Prostate gland (tissue), 2 donors: Measurements from ENCODE around the gene LPP. TPM values are rescaled to one million over a fixed set of nuclear protein-coding genes. Genes with fewer than 3 reads are reported as not detected.

Experiments used
- DNase-seq: peaks from one replicate; pipeline ENCODE4 v3.0.0-alpha.2; 2019; ENCODE audit warnings: low spot score
- H3K27ac ChIP-seq, 2 donors: fragments of 200-600 bp; sonication (generic); 2 replicates each; pipeline ENCODE4 v1.5.1; 2017 to 2019
- H3K27me3 ChIP-seq: fragments of 200-600 bp; sonication (generic); replicated peaks from 2 replicates; pipeline ENCODE4 v1.5.1; 2019; ENCODE audit not compliant: insufficient read depth
- H3K36me3 ChIP-seq, 2 donors: fragments of 200-600 bp; sonication (generic); 1 replicate in 1 of 2; 2 replicates in 1 of 2; pipeline versions ENCODE4 v1.5.1 to v1.8.1; 2017 to 2019
- H3K4me1 ChIP-seq: fragments of 200-600 bp; sonication (generic); replicated peaks from 2 replicates; pipeline ENCODE4 v1.5.1; 2019
- H3K4me3 ChIP-seq, 2 donors: fragments of 200-600 bp; sonication (generic); 2 replicates each; pipeline ENCODE4 v1.5.1; 2017 to 2019
- H3K9me3 ChIP-seq: fragments of 200-600 bp; sonication (generic); 2 replicates; pipeline ENCODE4 v1.5.1; 2017
- POLR2A ChIP-seq: fragments of 450-650 bp; IDR thresholded peaks from one replicate; pipeline ENCODE4 v1.6.1; 2016; ENCODE audit warnings: antibody characterized with exemption, mild to moderate bottlenecking
- POLR2AphosphoS5 ChIP-seq: sonication (generic); formaldehyde crosslinking; IDR thresholded peaks from one replicate; pipeline ENCODE4 v1.6.1; 2017; ENCODE audit warnings: antibody characterized with exemption
- WGBS: methylation state at CpG from one replicate; pipeline ENCODE4 v1.1.5; 2018; 5-methylcytosine and 5-hydroxymethylcytosine counted together
- intact Hi-C: fragments of 100-400 bp; cut with DNase I; formaldehyde crosslinking; loops from one replicate; pipeline ENCODE4 v1.14.2; 2022
- total RNA-seq, 2 donors: library from RNA; depleted of rRNA; stranded (reverse); fragments of >200 nt; gene quantifications; one replicate each; pipeline ENCODE4 v1.1.0, GENCODE V29; 2016
- TF ChIP-seq, protein P1 (sequence below), 4 experiments: fragments of 200-600 bp in 2 of 4; fragments of 450-650 bp in 2 of 4; sonication (generic) in 2 of 4; IDR thresholded peaks; 1 replicate in 3 of 4; 2 replicates in 1 of 4; pipeline ENCODE4 v1.5.1; 2016 to 2019; ENCODE audit warnings: antibody characterized with exemption in 4 of 4, mild to moderate bottlenecking in 2 of 4, moderate library complexity in 2 of 4

Gene LPP
- total RNA-seq, 2 donors from 2014 or later = 219 to 248 TPM

- Histone ChIP-seq H3K27ac (peak overlapping the region; percentile 91 to 93), H3K36me3 (no peaks in the 10 kb centered on the region), H3K4me3 (peak overlapping the region; percentile 59 to 81), H3K4me1 (peaks cover 9% of the 10 kb centered on the region), H3K27me3 (no peaks in the 10 kb centered on the region), H3K9me3 (no peaks in the 10 kb centered on the region)
- TF ChIP-seq POLR2AphosphoS5 (peak; percentile 67), POLR2A (peak; percentile 17)
- TF ChIP-seq, protein P1, sequence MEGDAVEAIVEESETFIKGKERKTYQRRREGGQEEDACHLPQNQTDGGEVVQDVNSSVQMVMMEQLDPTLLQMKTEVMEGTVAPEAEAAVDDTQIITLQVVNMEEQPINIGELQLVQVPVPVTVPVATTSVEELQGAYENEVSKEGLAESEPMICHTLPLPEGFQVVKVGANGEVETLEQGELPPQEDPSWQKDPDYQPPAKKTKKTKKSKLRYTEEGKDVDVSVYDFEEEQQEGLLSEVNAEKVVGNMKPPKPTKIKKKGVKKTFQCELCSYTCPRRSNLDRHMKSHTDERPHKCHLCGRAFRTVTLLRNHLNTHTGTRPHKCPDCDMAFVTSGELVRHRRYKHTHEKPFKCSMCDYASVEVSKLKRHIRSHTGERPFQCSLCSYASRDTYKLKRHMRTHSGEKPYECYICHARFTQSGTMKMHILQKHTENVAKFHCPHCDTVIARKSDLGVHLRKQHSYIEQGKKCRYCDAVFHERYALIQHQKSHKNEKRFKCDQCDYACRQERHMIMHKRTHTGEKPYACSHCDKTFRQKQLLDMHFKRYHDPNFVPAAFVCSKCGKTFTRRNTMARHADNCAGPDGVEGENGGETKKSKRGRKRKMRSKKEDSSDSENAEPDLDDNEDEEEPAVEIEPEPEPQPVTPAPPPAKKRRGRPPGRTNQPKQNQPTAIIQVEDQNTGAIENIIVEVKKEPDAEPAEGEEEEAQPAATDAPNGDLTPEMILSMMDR (IDR thresholded peaks at IDR 0.05) = no peak
- WGBS = under 1% methylated on average over 27 of the region's 36 CpGs
- intact Hi-C loops = loop anchor here (2.0 to 5.0 kb wide), 3 partner anchors 111 to 794 kb away; partner anchors contain the start of gene BCL6
- peak; percentile 81 for DNase-seq
Observed at GRCh38 chr3:188153437-188154013, 432 bp upstream of the LPP start.

- Histone ChIP-seq H3K27me3 (no peaks in the 10 kb centered on the region), H3K4me3 (peak overlapping the region; percentile 59 to 81), H3K36me3 (no peaks in the 10 kb centered on the region), H3K9me3 (no peaks in the 10 kb centered on the region), H3K27ac (peak overlapping the region; percentile 91 to 93), H3K4me1 (peaks cover 13% of the 10 kb centered on the region)
- intact Hi-C loops = loop anchor here (2.0 to 5.0 kb wide), 4 partner anchors 52 to 792 kb away; partner anchors contain the start of gene BCL6
- 37% methylated on average over 8 of the region's 8 CpGs for WGBS
- DNase-seq = no peak
- TF ChIP-seq POLR2AphosphoS5 (no peak), POLR2A (no peak)
- TF ChIP-seq, protein P1 (IDR thresholded peaks at IDR 0.05) = no peak
Observed at GRCh38 chr3:188154809-188155574, 1.0 kb downstream of the LPP start.

GRCh38 chr3:188156056-188156455 is 2.1 kb downstream of the LPP start:
- peak overlapping the region; percentile 91 to 93 for H3K27ac ChIP-seq
- intact Hi-C loops = loop anchor here (5.0 kb wide), 1 partner anchor 51 kb away; no protein-coding TSS in a partner anchor
- no peaks in the 10 kb centered on the region for H3K27me3 ChIP-seq
- 65% methylated on average over 2 of the region's 2 CpGs for WGBS
- TF ChIP-seq POLR2AphosphoS5 (no peak), POLR2A (no peak)
- TF ChIP-seq, protein P1 (IDR thresholded peaks at IDR 0.05) = no peak
- no peak overlapping the region for H3K4me3 ChIP-seq
- H3K9me3 ChIP-seq = no peaks in the 10 kb centered on the region
- peaks cover 13% of the 10 kb centered on the region for H3K4me1 ChIP-seq
- no peaks in the 10 kb centered on the region for H3K36me3 ChIP-seq
- DNase-seq = no peak

DNA sequence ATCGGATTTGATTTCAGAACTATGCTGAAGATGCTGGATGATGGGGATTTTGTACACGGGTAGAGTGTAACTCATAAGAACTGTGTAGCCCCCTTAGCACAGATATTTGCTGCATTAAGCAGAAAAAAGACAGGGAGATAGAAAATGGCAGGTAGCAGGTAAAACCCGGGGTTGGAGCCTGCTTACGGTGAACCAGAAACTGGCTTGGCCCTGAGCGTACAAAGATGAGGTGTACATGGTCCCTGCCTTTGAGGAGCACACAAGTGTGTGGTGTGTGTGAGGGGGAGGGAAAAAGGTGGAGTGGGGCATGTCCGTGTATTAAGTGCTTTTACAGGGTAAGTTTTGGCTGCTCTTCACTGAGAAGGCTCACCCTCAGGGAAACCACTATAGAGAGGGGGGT is 3.5 kb downstream of the LPP start:
- no peak overlapping the region for H3K4me3 ChIP-seq
- intact Hi-C loops = loop anchor here (5.0 kb wide), 1 partner anchor 50 kb away; no protein-coding TSS in a partner anchor
- H3K27ac ChIP-seq = peak overlapping the region; percentile 37 to 91
- H3K27me3 ChIP-seq = no peaks in the 10 kb centered on the region
- H3K36me3 ChIP-seq = no peaks in the 10 kb centered on the region
- TF ChIP-seq POLR2A (no peak), POLR2AphosphoS5 (no peak)
- TF ChIP-seq, protein P1 (IDR thresholded peaks at IDR 0.05) = no peak
- no peaks in the 10 kb centered on the region for H3K9me3 ChIP-seq
- peaks cover 13% of the 10 kb centered on the region for H3K4me1 ChIP-seq
- DNase-seq = no peak
- WGBS = 74% methylated on average over 6 of the region's 6 CpGs
